Cardiac fibroblast (primary cell): ENCODE data around the gene TES.
A peak's percentile ranks its signal among the peaks of the same experiment; 100 is the strongest.

Source experiments
- DNase-seq, 2 donors: peaks; one replicate each; pipeline versions ENCODE4 v3.0.0 to v3.0.0-alpha.2; 2010; ENCODE audit warnings: low read depth in 2 of 2
- H3K4me3 ChIP-seq, 2 donors: replicated peaks in 1 of 2; 1 replicate in 1 of 2; 2 replicates in 1 of 2; pipeline ENCODE4 v1.5.1; 2011; ENCODE audit warnings: low read depth in 2 of 2, low read length in 2 of 2, mild to moderate bottlenecking in 2 of 2, moderate library complexity in 1 of 2
- CTCF ChIP-seq: IDR thresholded peaks from one replicate; pipeline ENCODE4 v1.5.1; 2011; ENCODE audit warnings: low read depth, mild to moderate bottlenecking, low read length, inconsistent platforms

Gene TES

DNA sequence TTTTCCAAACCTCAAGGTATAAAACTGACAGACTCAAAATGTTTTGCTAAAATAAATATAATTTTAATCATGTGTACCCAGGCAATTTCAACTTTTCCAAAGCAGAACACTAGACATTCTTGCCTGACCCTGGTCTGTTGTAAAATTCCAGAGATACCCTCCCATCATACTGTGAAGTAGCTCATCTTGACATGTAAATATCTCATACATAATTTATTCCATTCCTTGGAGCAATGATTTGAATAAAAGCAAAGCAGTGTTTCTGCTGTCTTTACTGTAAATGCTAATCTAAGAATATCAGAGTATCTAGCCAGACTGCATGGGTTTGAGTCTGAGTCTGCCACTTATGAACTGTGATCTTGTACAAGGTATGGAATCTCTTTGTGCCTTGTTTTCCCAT, 68.9 kb downstream of the TES start:
- DNase-seq, result no peak
- TF ChIP-seq CTCF, result no peak
- H3K4me3 ChIP-seq, result no peak overlapping the region

GRCh38 chr7:116280803-116281202, 70.5 kb downstream of the TES start:
- no peak for DNase-seq
- no peak overlapping the region for H3K4me3 ChIP-seq
- no peak for TF ChIP-seq CTCF

GRCh38 chr7:116283595-116284204, 73.4 kb downstream of the TES start:
- no peak for TF ChIP-seq CTCF
- no peak for DNase-seq
- H3K4me3 ChIP-seq, result no peak overlapping the region

GRCh38 chr7:116284390-116284789, 74.1 kb downstream of the TES start:
- peak in 1 of 2 donors; percentile 30 for DNase-seq
- no peak for TF ChIP-seq CTCF
- no peak overlapping the region for H3K4me3 ChIP-seq

- TF ChIP-seq CTCF, result no peak
These were observed 74.9 kb downstream of the TES start for GRCh38 chr7:116285252-116285651.

GRCh38 chr7:116290740-116291139, 80.4 kb downstream of the TES start:
- no peak for TF ChIP-seq CTCF
- no peak overlapping the region for H3K4me3 ChIP-seq
- peak in 1 of 2 donors; percentile 31 for DNase-seq

More at GRCh38 chr7:116285252-116285651, 74.9 kb downstream of the TES start:
- no peak overlapping the region for H3K4me3 ChIP-seq
- DNase-seq, result no peak

DNA sequence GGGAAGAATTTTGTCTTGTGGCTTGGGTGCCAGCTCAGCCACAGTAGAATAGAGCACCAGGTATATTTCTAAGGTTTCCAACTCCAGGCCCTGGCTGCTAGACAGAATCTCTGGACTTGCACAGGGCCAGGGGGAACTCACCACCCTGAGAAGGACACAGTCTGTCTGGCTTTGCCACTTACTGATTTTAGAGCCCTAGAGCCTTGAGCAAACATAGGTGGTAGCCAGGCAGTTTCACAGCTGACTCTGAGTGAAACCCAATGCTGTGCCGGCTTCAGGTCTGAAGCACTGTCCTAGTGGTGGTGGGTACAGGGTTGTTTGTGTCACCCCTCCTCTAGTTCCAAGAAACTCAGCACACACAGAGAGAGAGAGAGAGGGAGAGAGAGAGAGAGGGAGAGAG, 81.6 kb downstream of the TES start:
- no peak overlapping the region for H3K4me3 ChIP-seq
- no peak for DNase-seq
- no peak for TF ChIP-seq CTCF
